K562 (cell line): ENCODE data around the gene COX14. TPM values are rescaled to one million over a fixed set of nuclear protein-coding genes. Genes with fewer than 3 reads are reported as not detected.

Source experiments
- ATAC-seq: fragments of 200-7000 bp; cut with Tn5 transposase; 3 replicates; pipeline ENCODE4 v1.9.1; 2020; ENCODE audit warnings: moderate library complexity
- BruUV-seq: library from RNA; stranded (reverse); fragments of 400-500 nt; replicated peaks from 2 replicates; lab custom pipeline; 2021; lab: Mats Ljungman, UMichigan
- CTCF ChIA-PET: fragments of 300-600 bp; formaldehyde crosslinking; extraction: SDS; loops from one replicate; lab custom pipeline; 2021; ENCODE audit warnings: low intra/inter-chr PET ratio; lab: Yijun Ruan, JAX
- POLR2A ChIA-PET: fragments of 300-600, 350-650 bp; sonication (Branson Sonifier 250); formaldehyde crosslinking; extraction: SDS; loops from one replicate; lab custom pipeline; 2021; ENCODE audit warnings: antibody characterized with exemption, inconsistent platforms; lab: Yijun Ruan, JAX
- DNase-seq, 4 experiments: peaks; one replicate each; pipeline versions ENCODE4 v3.0.0 to v3.0.0-alpha.2; 2011 to 2018; ENCODE audit warnings: low spot score in 3 of 4, mixed read lengths in 3 of 4; ENCODE audit errors: extremely low read depth in 1 of 4
- FAIRE-seq: peaks from 2 replicates; lab custom pipeline; 2011; peaks lifted over from hg19 to GRCh38; lab: Jason Lieb, UNC
- H2AFZ ChIP-seq: 2 replicates; pipeline ENCODE4 v1.6.0; 2011; ENCODE audit warnings: low read depth, low read length, control low read depth, inconsistent platforms
- H3K27ac ChIP-seq: fragments of 200-600 bp; 3 replicates; pipeline ENCODE4 v1.8.0; 2011; ENCODE audit warnings: low read depth, mild to moderate bottlenecking, control low read depth, inconsistent platforms, low read length, moderate library complexity, mixed read lengths; ENCODE audit errors: extremely low read depth
- H3K27me3 ChIP-seq, 2 experiments: fragments of 300-600 bp in 1 of 2; 2 replicates in 1 of 2; 3 replicates in 1 of 2; pipeline versions ENCODE4 v1.6.0 to v1.8.0; 2011; ENCODE audit warnings: inconsistent platforms in 2 of 2, low read length in 2 of 2, mild to moderate bottlenecking in 1 of 2, mixed read lengths in 1 of 2, moderate library complexity in 1 of 2; ENCODE audit not compliant: control insufficient read depth in 2 of 2, insufficient read depth in 2 of 2
- H3K36me3 ChIP-seq: fragments of 300-600 bp; 3 replicates; pipeline ENCODE4 v1.8.0; 2011; ENCODE audit warnings: mild to moderate bottlenecking, low read length, inconsistent platforms; ENCODE audit not compliant: control insufficient read depth, insufficient read depth
- H3K4me1 ChIP-seq, 2 experiments: fragments of 200-600 bp in 1 of 2; replicated peaks in 1 of 2; 2 replicates in 1 of 2; 3 replicates in 1 of 2; pipeline versions ENCODE4 v1.5.1 to v1.8.0; 2011; ENCODE audit warnings: inconsistent platforms in 2 of 2, low read length in 2 of 2, mild to moderate bottlenecking in 1 of 2, mixed read lengths in 1 of 2, moderate library complexity in 1 of 2; ENCODE audit not compliant: control insufficient read depth in 2 of 2, insufficient read depth in 2 of 2
- H3K4me2 ChIP-seq: 2 replicates; pipeline ENCODE4 v1.6.1; 2011; ENCODE audit warnings: low read length, control low read depth, inconsistent platforms, mixed read lengths; ENCODE audit not compliant: insufficient read depth
- H3K4me3 ChIP-seq: fragments of 200-600 bp; sonication (generic), shearing (Covaris generic); 2 replicates; pipeline ENCODE4 v1.5.1; 2016; ENCODE audit warnings: control low read depth, inconsistent platforms
- H3K79me2 ChIP-seq: fragments of 200-600 bp; 3 replicates; pipeline ENCODE4 v1.8.0; 2011; ENCODE audit warnings: low read length, inconsistent platforms; ENCODE audit not compliant: control insufficient read depth, insufficient read depth
- H3K9ac ChIP-seq, 2 experiments: 2 replicates each; pipeline versions ENCODE4 v1.6.0 to v1.6.1; 2011; ENCODE audit warnings: low read depth in 2 of 2, low read length in 2 of 2, control low read depth in 1 of 2, inconsistent platforms in 1 of 2, mild to moderate bottlenecking in 1 of 2, mixed read lengths in 1 of 2; ENCODE audit not compliant: insufficient read depth in 1 of 2
- H3K9me1 ChIP-seq: one replicate; pipeline ENCODE4 v1.6.0; 2011; ENCODE audit warnings: inconsistent platforms, mild to moderate bottlenecking, low read length, moderate library complexity; ENCODE audit not compliant: control insufficient read depth, insufficient read depth
- H3K9me3 ChIP-seq: replicated peaks from 2 replicates; pipeline ENCODE4 v1.5.1; 2011; ENCODE audit warnings: low read depth, low read length, inconsistent platforms; ENCODE audit not compliant: control insufficient read depth, insufficient read depth
- H4K20me1 ChIP-seq: replicated peaks from 2 replicates; pipeline ENCODE4 v1.6.1; 2011; ENCODE audit warnings: low read length, inconsistent platforms, mixed read lengths; ENCODE audit not compliant: control insufficient read depth, insufficient read depth
- BDP1 ChIP-seq: IDR thresholded peaks from 3 replicates; pipeline ENCODE4 v1.6.1; 2011; ENCODE audit not compliant: insufficient read length, insufficient read depth
- CBFA2T3 ChIP-seq: fragments of 450-650 bp; IDR thresholded peaks from 2 replicates; pipeline ENCODE4 v1.6.1; 2017
- CBX2 ChIP-seq: fragments of 200-600 bp; sonication (generic); IDR thresholded peaks from one replicate; pipeline ENCODE4 v1.6.1; 2012; ENCODE audit warnings: mild to moderate bottlenecking, low read length, inconsistent platforms; ENCODE audit not compliant: insufficient read depth, poor library complexity, severe bottlenecking
- CHD2 ChIP-seq: IDR thresholded peaks from 2 replicates; pipeline ENCODE4 v1.6.1; 2011; ENCODE audit warnings: low read depth, low read length
- ERF ChIP-seq: fragments of 450-650 bp; formaldehyde crosslinking; IDR thresholded peaks from 2 replicates; pipeline ENCODE4 v1.4.0; 2020; ENCODE audit warnings: mild to moderate bottlenecking, mixed read lengths
- NUFIP1 ChIP-seq: fragments of 450-650 bp; IDR thresholded peaks from 2 replicates; pipeline ENCODE4 v1.6.1; 2018; ENCODE audit not compliant: partially characterized antibody
- PHF20 ChIP-seq: fragments of 450-650 bp; IDR thresholded peaks from 2 replicates; pipeline ENCODE4 v1.6.1; 2018; ENCODE audit not compliant: partially characterized antibody
- PHF21A ChIP-seq: fragments of 450-650 bp; IDR thresholded peaks from 2 replicates; pipeline ENCODE4 v1.6.1; 2017; ENCODE audit warnings: low read depth, borderline replicate concordance
- PTBP1 ChIP-seq: fragments of 200-400 bp; formaldehyde crosslinking; IDR thresholded peaks from 2 replicates; pipeline ENCODE4 v1.6.1; 2017; ENCODE audit warnings: low read depth, low read length
- RBM17 ChIP-seq: fragments of 200-400 bp; formaldehyde crosslinking; IDR thresholded peaks from 2 replicates; pipeline ENCODE4 v1.6.1; 2017; ENCODE audit warnings: low read depth, mild to moderate bottlenecking, low read length, borderline replicate concordance
- RREB1 ChIP-seq: fragments of 250-450 bp; sonication (Bioruptor Pico); IDR thresholded peaks from 2 replicates; pipeline ENCODE4 v1.4.0; 2020
- SRSF3 ChIP-seq: fragments of 200-400 bp; formaldehyde crosslinking; IDR thresholded peaks from 2 replicates; pipeline ENCODE4 v1.6.1; 2016; ENCODE audit warnings: mild to moderate bottlenecking, low read length, moderate library complexity; ENCODE audit not compliant: insufficient read depth
- SRSF7 ChIP-seq: fragments of 200-400 bp; formaldehyde crosslinking; optimal IDR thresholded peaks from 2 replicates; pipeline ENCODE3; 2017; ENCODE audit warnings: mild to moderate bottlenecking, low read depth, low read length
- USF2 ChIP-seq: sonication (generic); formaldehyde crosslinking; IDR thresholded peaks from 2 replicates; pipeline ENCODE4 v1.5.0; 2020; ENCODE audit warnings: missing genetic modification reagents
- ZNF57 ChIP-seq: fragments of 450-650 bp; formaldehyde crosslinking; IDR thresholded peaks from 2 replicates; pipeline ENCODE4 v1.4.0; 2020; ENCODE audit warnings: mild to moderate bottlenecking, moderate library complexity
- WGBS: fragments of 100-300 bp; shearing (Covaris generic); methylation state at CpG from one replicate; pipeline ENCODE4 v1.1.6; 2016; ENCODE audit warnings: low coverage, mixed read lengths; ENCODE audit not compliant: insufficient coverage; ENCODE audit errors: missing lambda C conversion rate; 5-methylcytosine and 5-hydroxymethylcytosine counted together
- in situ Hi-C: fragments of 300-500 bp; cut with MboI; formaldehyde crosslinking; loops from 4 replicates; pipeline ENCODE4 v1.15.0; 2018; ENCODE audit warnings: inconsistent platforms, mixed read lengths
- intact Hi-C: fragments of 100-400 bp; cut with micrococcal nuclease; formaldehyde crosslinking; loops from 2 replicates; pipeline ENCODE4 v1.14.2; 2022
- polyA plus RNA-seq, 8 experiments: library from polyadenylated mRNA; depleted of rRNA in 4 of 8; stranded (reverse) in 5 of 8; unstranded in 3 of 8; fragments of >200 nt; fragmentation: Nextera tagmentation in 2 of 8; fragmentation: Illumina TruSeq in 1 of 8; extraction: Ambion mirVana in 2 of 8; extraction: Trizol in 1 of 8; gene quantifications; 2 replicates each; pipeline versions ENCODE4 v1.2.1 to v1.2.3, GENCODE V29; 2011 to 2014; ENCODE audit warnings: inconsistent platforms in 1 of 8, missing spikeins in 1 of 8
- total RNA-seq, 7 experiments: library from RNA; depleted of rRNA in 6 of 7; stranded (reverse); fragments of >200 nt in 6 of 7; fragmentation: Illumina TruSeq in 2 of 7; extraction: Trizol in 2 of 7; gene quantifications; 2 replicates each; pipeline versions ENCODE4 v1.2.1 to v1.2.3, GENCODE V29; 2011 to 2021; ENCODE audit warnings: low replicate concordance in 1 of 7

The COX14 gene
- total and polyA plus RNA-seq, 9 of the 15 experiments (the other 6 are each of a cell fraction or from before 2014, with no cell fraction given), result 44.4 to 269 (median 53.4) TPM

- POLR2A ChIA-PET, result interaction anchor here (0.6 to 0.8 kb wide), 2 partner anchors 52 to 90 kb away, joined by 3 to 4 read pairs; no protein-coding TSS in a partner anchor
- H3K9me3 ChIP-seq, result no peaks in the 10 kb centered on the region
- 13% methylated on average over 4 of the region's 10 CpGs for WGBS
- intact Hi-C loops, result no loop called here
- CTCF ChIA-PET, result no interaction called here
- H3K4me3 ChIP-seq, result no peak overlapping the region
- H3K4me2 ChIP-seq, result no peak overlapping the region
- FAIRE-seq (no peak), DNase-seq (no peak), ATAC-seq (no peak)
- H3K79me2 ChIP-seq, result no peaks in the 10 kb centered on the region
- H2AFZ ChIP-seq, result no peak overlapping the region
- in situ Hi-C loops, result no loop called here
- H3K9me1 ChIP-seq, result peaks cover 4% of the 10 kb centered on the region
- no peak overlapping the region for H3K9ac ChIP-seq
- no TSS peak for BruUV-seq
- H3K27me3 ChIP-seq, result no peaks in the 10 kb centered on the region
- H3K4me1 ChIP-seq, result peaks cover 6 to 10% of the 10 kb centered on the region in 2 experiments; a peak in 3 of 5 replicates
- no peaks in the 10 kb centered on the region for H4K20me1 ChIP-seq
- H3K27ac ChIP-seq, result no peak overlapping the region
- H3K36me3 ChIP-seq, result no peaks in the 10 kb centered on the region
- no peak for TF ChIP-seq USF2 (CRISPR knock-in tag)
- no peak for TF ChIP-seq PHF21A
- no peak for TF ChIP-seq ZNF57
- TF ChIP-seq RREB1 (CRISPR knock-in tag), result no peak
- no peak for TF ChIP-seq SRSF3
- TF ChIP-seq SRSF7, result no peak
- TF ChIP-seq CBX2, result no peak
- TF ChIP-seq CBFA2T3, result no peak
- no peak for TF ChIP-seq BDP1
- TF ChIP-seq CHD2, result no peak
- TF ChIP-seq PTBP1, result no peak
- TF ChIP-seq PHF20, result no peak
- no peak for TF ChIP-seq ERF (CRISPR knock-in tag)
- TF ChIP-seq NUFIP1, result no peak
- no peak for TF ChIP-seq RBM17
Measured at GRCh38 chr12:50078281-50078680, 33.8 kb upstream of the COX14 start.
